Ascending aorta (tissue), 2 donors: ENCODE results near the gene RIT2. TPM values are rescaled to one million over a fixed set of nuclear protein-coding genes. Genes with fewer than 3 reads are reported as not detected.

Experiments
- DNase-seq, 2 donors: peaks; one replicate each; pipeline ENCODE4 v3.0.0-alpha.2; 2019; ENCODE audit warnings: low spot score in 2 of 2
- H3K27ac ChIP-seq, 2 donors: fragments of 200-600 bp; sonication (generic); one replicate each; pipeline ENCODE4 v1.5.1; 2016 to 2017; ENCODE audit warnings: mild to moderate bottlenecking in 1 of 2
- H3K27me3 ChIP-seq: fragments of 200-600 bp; sonication (generic); one replicate; pipeline ENCODE4 v1.5.1; 2017
- H3K36me3 ChIP-seq, 2 donors: fragments of 200-600 bp; sonication (generic); one replicate each; pipeline ENCODE4 v1.5.1; 2016
- H3K4me1 ChIP-seq, 2 donors: fragments of 200-600 bp; sonication (generic); one replicate each; pipeline ENCODE4 v1.5.1; 2016 to 2017; ENCODE audit warnings: mild to moderate bottlenecking in 1 of 2
- H3K4me3 ChIP-seq, 2 donors: fragments of 200-600 bp; sonication (generic); one replicate each; pipeline ENCODE4 v1.5.1; 2016 to 2017; ENCODE audit warnings: mild to moderate bottlenecking in 1 of 2
- H3K9me3 ChIP-seq, 2 donors: fragments of 200-600 bp; sonication (generic); one replicate each; pipeline ENCODE4 v1.5.1; 2016
- CTCF ChIP-seq, 3 experiments: fragments of 200-600 bp in 2 of 3; fragments of 450-650 bp in 1 of 3; sonication (generic) in 2 of 3; IDR thresholded peaks; one replicate each; pipeline ENCODE4 v1.5.1; 2016 to 2019; ENCODE audit warnings: antibody characterized with exemption in 3 of 3, mild to moderate bottlenecking in 1 of 3, moderate library complexity in 1 of 3
- intact Hi-C: fragments of 100-400 bp; cut with DNase I; formaldehyde crosslinking; loops from one replicate; pipeline ENCODE4 v1.15.1; 2023
- total RNA-seq: library from RNA; depleted of rRNA; stranded (reverse); fragments of >200 nt; gene quantifications from one replicate; pipeline ENCODE4 v1.1.0, GENCODE V29; 2016

Gene RIT2
- total RNA-seq, 1 donor from 2014 or later: not detected

- no peak for TF ChIP-seq CTCF (IDR thresholded peaks at IDR 0.05)
- Histone ChIP-seq H3K4me1 (no peaks in the 10 kb centered on the region), H3K9me3 (no peaks in the 10 kb centered on the region), H3K27ac (no peak overlapping the region), H3K27me3 (no peaks in the 10 kb centered on the region), H3K36me3 (no peaks in the 10 kb centered on the region), H3K4me3 (no peak overlapping the region)
- intact Hi-C loops: no loop called here
- DNase-seq: no peak
Observed at GRCh38 chr18:42861271-42861670, 254.2 kb downstream of the RIT2 start.

GRCh38 chr18:42860548-42860947 is 254.9 kb downstream of the RIT2 start:
- Histone ChIP-seq H3K36me3 (no peaks in the 10 kb centered on the region), H3K4me1 (no peaks in the 10 kb centered on the region), H3K27me3 (no peaks in the 10 kb centered on the region), H3K27ac (no peak overlapping the region), H3K9me3 (no peaks in the 10 kb centered on the region), H3K4me3 (no peak overlapping the region)
- TF ChIP-seq CTCF (IDR thresholded peaks at IDR 0.05): no peak
- no peak for DNase-seq
- intact Hi-C loops: no loop called here

GRCh38 chr18:42860011-42860410 is 255.5 kb downstream of the RIT2 start:
- intact Hi-C loops: no loop called here
- Histone ChIP-seq H3K27ac (no peak overlapping the region), H3K4me3 (no peak overlapping the region), H3K9me3 (no peaks in the 10 kb centered on the region), H3K36me3 (no peaks in the 10 kb centered on the region), H3K27me3 (no peaks in the 10 kb centered on the region), H3K4me1 (no peaks in the 10 kb centered on the region)
- DNase-seq: no peak
- TF ChIP-seq CTCF (IDR thresholded peaks at IDR 0.05): no peak

GRCh38 chr18:42854558-42854957 is 260.9 kb downstream of the RIT2 start:
- intact Hi-C loops: no loop called here
- no peak for TF ChIP-seq CTCF (IDR thresholded peaks at IDR 0.05)
- no peak for DNase-seq
- Histone ChIP-seq H3K9me3 (no peaks in the 10 kb centered on the region), H3K4me1 (no peaks in the 10 kb centered on the region), H3K27ac (no peak overlapping the region), H3K27me3 (no peaks in the 10 kb centered on the region), H3K36me3 (no peaks in the 10 kb centered on the region), H3K4me3 (no peak overlapping the region)

- no peak for DNase-seq
- Histone ChIP-seq H3K36me3 (no peaks in the 10 kb centered on the region), H3K27me3 (no peaks in the 10 kb centered on the region), H3K4me1 (no peaks in the 10 kb centered on the region), H3K9me3 (no peaks in the 10 kb centered on the region), H3K4me3 (no peak overlapping the region), H3K27ac (no peak overlapping the region)
- intact Hi-C loops: no loop called here
- no peak for TF ChIP-seq CTCF (IDR thresholded peaks at IDR 0.05)
Observed at GRCh38 chr18:42850174-42851083, 265.1 kb downstream of the RIT2 start.
